ENCODE data around the gene PTTG1IP2.

The PTTG1IP2 gene

DNA sequence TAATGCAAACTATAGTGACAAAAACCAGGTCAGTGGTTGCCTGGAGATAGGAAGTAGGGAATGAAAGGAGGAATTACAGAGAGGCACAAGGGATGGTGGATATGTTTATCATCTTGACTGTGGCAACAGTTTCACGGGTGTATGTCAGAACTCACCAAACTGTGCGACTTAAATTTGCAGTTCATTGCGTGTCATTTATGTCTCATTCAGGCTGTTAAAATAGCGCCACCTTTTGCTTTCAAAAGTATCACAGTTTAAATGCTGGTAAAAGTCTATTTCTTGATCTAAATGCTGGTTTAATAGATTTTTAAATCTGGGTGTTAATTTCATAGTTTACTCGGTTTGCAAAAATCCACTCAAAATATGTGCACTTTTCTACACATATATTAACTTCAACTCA is 51.0 kb downstream of the PTTG1IP2 start:
- no peak for DNase-seq (ENCODE audit: extremely low read depth, low read depth)
- TF ChIP-seq, protein P1, sequence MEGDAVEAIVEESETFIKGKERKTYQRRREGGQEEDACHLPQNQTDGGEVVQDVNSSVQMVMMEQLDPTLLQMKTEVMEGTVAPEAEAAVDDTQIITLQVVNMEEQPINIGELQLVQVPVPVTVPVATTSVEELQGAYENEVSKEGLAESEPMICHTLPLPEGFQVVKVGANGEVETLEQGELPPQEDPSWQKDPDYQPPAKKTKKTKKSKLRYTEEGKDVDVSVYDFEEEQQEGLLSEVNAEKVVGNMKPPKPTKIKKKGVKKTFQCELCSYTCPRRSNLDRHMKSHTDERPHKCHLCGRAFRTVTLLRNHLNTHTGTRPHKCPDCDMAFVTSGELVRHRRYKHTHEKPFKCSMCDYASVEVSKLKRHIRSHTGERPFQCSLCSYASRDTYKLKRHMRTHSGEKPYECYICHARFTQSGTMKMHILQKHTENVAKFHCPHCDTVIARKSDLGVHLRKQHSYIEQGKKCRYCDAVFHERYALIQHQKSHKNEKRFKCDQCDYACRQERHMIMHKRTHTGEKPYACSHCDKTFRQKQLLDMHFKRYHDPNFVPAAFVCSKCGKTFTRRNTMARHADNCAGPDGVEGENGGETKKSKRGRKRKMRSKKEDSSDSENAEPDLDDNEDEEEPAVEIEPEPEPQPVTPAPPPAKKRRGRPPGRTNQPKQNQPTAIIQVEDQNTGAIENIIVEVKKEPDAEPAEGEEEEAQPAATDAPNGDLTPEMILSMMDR (IDR thresholded peaks at IDR 0.05; ENCODE audit: low read depth, low read length): peak; percentile 14

- DNase-seq (ENCODE audit: extremely low read depth, low read depth): no peak
Observed at GRCh38 chr7:90530263-90530662, 60.8 kb downstream of the PTTG1IP2 start.

DNA sequence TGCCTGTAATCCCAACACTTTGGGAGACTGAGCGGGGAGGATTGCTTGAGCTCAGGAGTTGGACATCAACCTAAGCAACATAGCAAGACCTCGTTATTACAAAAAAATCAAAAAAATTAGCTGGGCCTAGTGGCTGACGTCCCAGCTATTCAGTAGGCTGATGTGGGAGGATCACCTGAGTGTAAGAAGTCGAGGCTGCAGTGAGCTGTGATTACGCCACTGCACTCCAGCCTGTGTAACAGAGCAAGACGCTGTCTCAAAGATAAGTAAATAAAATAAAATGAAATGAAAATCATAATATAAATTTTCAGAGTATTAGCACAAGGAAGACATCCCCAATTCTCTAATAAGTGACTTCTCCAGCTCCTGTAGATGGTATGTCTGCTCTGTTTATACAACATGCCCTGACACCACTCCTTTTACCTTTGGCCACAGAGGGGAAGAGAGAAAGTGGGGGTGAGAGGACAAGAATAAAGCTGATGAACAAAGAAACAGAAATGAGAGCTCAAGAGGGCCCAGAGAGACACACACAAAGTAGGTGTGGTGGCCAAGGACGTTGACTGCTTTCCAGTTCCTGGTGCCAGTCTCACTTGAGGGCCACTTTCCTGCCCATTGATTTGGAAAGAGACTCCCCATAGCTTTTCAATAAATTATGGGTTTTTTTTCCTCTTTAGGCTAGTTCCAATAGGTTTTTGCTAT is 62.9 kb downstream of the PTTG1IP2 start:
- DNase-seq (ENCODE audit: extremely low read depth, low read depth): no peak
- TF ChIP-seq, protein P1 (IDR thresholded peaks at IDR 0.05; ENCODE audit: low read depth, low read length): no peak

More at GRCh38 chr7:90530263-90530662, 60.8 kb downstream of the PTTG1IP2 start:
- TF ChIP-seq, protein P1 (IDR thresholded peaks at IDR 0.05; ENCODE audit: low read depth, low read length): no peak

- no peak for DNase-seq (ENCODE audit: extremely low read depth, low read depth)
- TF ChIP-seq, protein P1 (IDR thresholded peaks at IDR 0.05; ENCODE audit: low read depth, low read length): no peak
Observed at GRCh38 chr7:90536449-90536848, 67.0 kb downstream of the PTTG1IP2 start.

DNA sequence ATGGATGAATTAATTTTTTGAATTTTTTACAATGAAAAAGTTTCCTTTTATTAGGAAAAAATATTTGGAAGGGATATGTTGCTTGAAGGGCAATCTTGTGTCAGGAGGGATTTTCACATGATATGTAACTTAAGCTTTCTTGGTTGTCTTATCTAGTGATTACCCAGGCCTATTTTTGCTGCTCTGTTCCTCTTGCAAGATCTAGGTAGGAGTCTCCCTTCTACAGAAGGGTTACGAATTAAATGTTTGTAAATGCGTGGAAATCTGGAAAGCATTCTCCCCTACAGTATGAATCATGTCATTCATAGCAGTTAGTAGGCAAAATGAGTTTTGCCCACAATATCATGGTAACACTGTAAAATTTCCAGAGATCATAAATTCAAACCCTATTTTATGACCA is 69.0 kb downstream of the PTTG1IP2 start:
- DNase-seq (ENCODE audit: extremely low read depth, low read depth): no peak

GRCh38 chr7:90540406-90540805 is 71.0 kb downstream of the PTTG1IP2 start:
- TF ChIP-seq, protein P1 (IDR thresholded peaks at IDR 0.05; ENCODE audit: low read depth, low read length): no peak
- DNase-seq (ENCODE audit: extremely low read depth, low read depth): no peak

More for the DNA sequence above, 69.0 kb downstream of the PTTG1IP2 start:
- TF ChIP-seq, protein P1 (IDR thresholded peaks at IDR 0.05; ENCODE audit: low read depth, low read length): no peak

DNA sequence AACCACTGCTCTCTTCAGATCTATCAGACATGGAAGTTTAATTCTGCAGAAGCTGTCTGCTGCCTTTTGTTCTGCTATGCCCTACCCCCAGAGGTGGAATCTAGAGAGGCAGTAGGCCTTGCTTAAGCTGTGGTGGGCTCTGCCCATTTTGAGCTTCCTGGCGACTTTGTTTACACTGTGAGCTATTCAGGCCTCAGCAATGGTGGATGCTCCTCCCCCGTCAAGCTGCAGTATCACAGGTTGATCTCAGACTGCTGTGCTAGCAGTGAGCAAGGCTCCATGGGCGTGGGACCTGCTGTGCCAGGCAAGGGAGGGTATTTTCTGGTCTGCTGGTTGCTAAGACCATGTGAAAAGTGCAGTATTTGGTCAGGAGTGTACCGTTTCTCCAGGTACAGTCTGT is 81.6 kb downstream of the PTTG1IP2 start:
- no peak for DNase-seq (ENCODE audit: extremely low read depth, low read depth)
- TF ChIP-seq, protein P1 (IDR thresholded peaks at IDR 0.05; ENCODE audit: low read depth, low read length): no peak
